ENCODE measurements around the gene SLC20A1. TPM values are rescaled to one million over a fixed set of nuclear protein-coding genes. Genes with fewer than 3 reads are reported as not detected.
A peak's percentile ranks its signal among the peaks of the same experiment; 100 is the strongest.

The SLC20A1 gene
- total and polyA plus RNA-seq, 2 of the 4 experiments (the other 2 are of a cell fraction) = 93.6 to 94.1 TPM

GRCh38 chr2:112642966-112643365 lies 2.8 kb upstream of the SLC20A1 start:
- Histone ChIP-seq H3K4ac (ENCODE audit: low read depth, low read length) (peak overlapping the region; percentile 84), H3K56ac (ENCODE audit: extremely low read depth, insufficient read depth, low read length) (no peak overlapping the region), H4K91ac (ENCODE audit: insufficient read depth, low read depth, low read length) (peak overlapping the region; percentile 75), H2AK5ac (ENCODE audit: low read depth, low read length) (peak overlapping the region; percentile 92), H2BK120ac (ENCODE audit: low read depth, low read length) (peak overlapping the region; percentile 80), H3K27ac (ENCODE audit: insufficient read depth, low read length) (no peak overlapping the region), H2BK15ac (ENCODE audit: low read depth, low read length) (peak overlapping the region; percentile 80; the same call in 1 of the 3 replicates), H4K20me1 (ENCODE audit: insufficient read depth, low read length) (peaks cover 17% of the 10 kb centered on the region), H3K4me1 (ENCODE audit: control insufficient read depth, insufficient read depth, low read length) (peaks cover 20% of the 10 kb centered on the region), H3K27me3 (ENCODE audit: control insufficient read depth, insufficient read depth, low read length) (no peaks in the 10 kb centered on the region), H2AK9ac (replicated peaks; ENCODE audit: low read depth, low read length, poor library complexity) (peak overlapping the region; percentile 51), H3K18ac (ENCODE audit: low read depth, low read length) (no peak overlapping the region; the same call in 1 of the 2 replicates), H3K9me1 (ENCODE audit: insufficient read depth, low read length) (peaks cover 33% of the 10 kb centered on the region), H3K36me3 (ENCODE audit: control insufficient read depth, insufficient read depth, low read length) (peaks cover 4% of the 10 kb centered on the region; the same call in 1 of the 2 replicates), H3K14ac (replicated peaks; ENCODE audit: low read depth, low read length) (peak overlapping the region; percentile 54; the same call in 1 of the 2 replicates), H3K4me2 (ENCODE audit: low read depth, low read length) (no peak overlapping the region), H3K79me1 (ENCODE audit: low read depth in 1 of 2, low read length in 2 of 2) (peaks cover 16 to 46% of the 10 kb centered on the region in 2 experiments), H3K9me3 (ENCODE audit: control insufficient read depth, insufficient read depth, low read length) (no peaks in the 10 kb centered on the region), H3K9ac (ENCODE audit: low read depth, low read length) (no peak overlapping the region), H3K23ac (ENCODE audit: low read depth, low read length) (peak overlapping the region; percentile 45), H4K8ac (ENCODE audit: low read depth in 2 of 2, low read length in 2 of 2) (peak overlapping the region in 1 of 2 experiments; percentile 43; a peak in 3 of 4 replicates), H2AFZ (replicated peaks; ENCODE audit: low read length, poor library complexity) (no peak overlapping the region), H2BK5ac (ENCODE audit: low read depth, low read length, poor library complexity, severe bottlenecking) (peak overlapping the region; percentile 55), H2BK20ac (ENCODE audit: low read depth, low read length) (peak overlapping the region; percentile 82; the same call in 1 of the 2 replicates), H3K4me3 (ENCODE audit: insufficient read depth, low read depth, low read length) (no peak overlapping the region), H4K5ac (ENCODE audit: low read depth, low read length) (peak overlapping the region; percentile 31; the same call in 1 of the 2 replicates)
- WGBS, 2 experiments (ENCODE audit: extremely low coverage in 2 of 2, insufficient read length in 1 of 2) = no CpG with 5 or more reads among the region's 7 CpGs
- in situ Hi-C loops (cut with MboI; ENCODE audit: low sequenced_read_pairs) (no loop called here), intact Hi-C loops (cut with micrococcal nuclease) (no loop called here), dilution Hi-C loops (cut with HindIII; ENCODE audit: low sequenced_read_pairs, unreplicated experiment) (no loop called here)
- TF ChIP-seq CTCF (conservative IDR thresholded peaks at IDR 0.05; ENCODE audit: low read depth, low read length) = no peak
- TF ChIP-seq FOS (IDR thresholded peaks at IDR 0.05; ENCODE audit: low read depth, low read length) = no peak; the same call in 1 of the 2 replicates
- TF ChIP-seq RCOR1 (IDR thresholded peaks at IDR 0.05; ENCODE audit: insufficient replicate concordance, low read length) = no peak
- no peak for TF ChIP-seq MAZ (IDR thresholded peaks at IDR 0.05; ENCODE audit: borderline replicate concordance, low read depth, low read length)
- TF ChIP-seq USF2 (IDR thresholded peaks at IDR 0.05; ENCODE audit: low read depth, low read length) = no peak
- no peak for TF ChIP-seq NFE2L2 (IDR thresholded peaks at IDR 0.05; ENCODE audit: low read depth, low read length)
- no peak for TF ChIP-seq BHLHE40 (IDR thresholded peaks at IDR 0.05; ENCODE audit: low read depth, low read length)
- no peak for TF ChIP-seq SMC3 (IDR thresholded peaks at IDR 0.05; ENCODE audit: low read depth, low read length)
- TF ChIP-seq RAD21 (IDR thresholded peaks at IDR 0.05; ENCODE audit: low read length) = no peak
- TF ChIP-seq CHD1 (IDR thresholded peaks at IDR 0.05; ENCODE audit: low read depth, low read length) = no peak
- no peak for TF ChIP-seq CEBPB (IDR thresholded peaks at IDR 0.05; ENCODE audit: low read depth, low read length)
- TF ChIP-seq POLR2A (IDR thresholded peaks at IDR 0.05; ENCODE audit: low read depth, low read length) = no peak
- no peak for TF ChIP-seq MAFK (IDR thresholded peaks at IDR 0.05; ENCODE audit: low read depth, low read length)
- TF ChIP-seq ELK1 (IDR thresholded peaks at IDR 0.05; ENCODE audit: borderline replicate concordance, low read depth, low read length) = no peak
- no peak for TF ChIP-seq RFX5 (IDR thresholded peaks at IDR 0.05; ENCODE audit: low read depth, low read length)
- TF ChIP-seq MXI1 (IDR thresholded peaks at IDR 0.05; ENCODE audit: borderline replicate concordance, low read depth, low read length) = no peak
- ATAC-seq (ENCODE audit: low read depth) = no peak
- no peak for DNase-seq
- ChIA-PET CTCF (no interaction called here), POLR2A (ENCODE audit: unreplicated experiment) (no interaction called here)
- no TSS peak for BruUV-seq (replicated peaks)
